T1000 (cell line): ENCODE data around the gene AOC1.

ENCODE experiments used
- DNase-seq: peaks from one replicate; lab custom pipeline; 2025; ENCODE audit warnings: mixed read lengths; lab: John Stamatoyannopoulos, UW

The AOC1 gene

GRCh38 chr7:150858236-150859197 is 6.2 kb downstream of the AOC1 start:
- no peak for DNase-seq

DNA sequence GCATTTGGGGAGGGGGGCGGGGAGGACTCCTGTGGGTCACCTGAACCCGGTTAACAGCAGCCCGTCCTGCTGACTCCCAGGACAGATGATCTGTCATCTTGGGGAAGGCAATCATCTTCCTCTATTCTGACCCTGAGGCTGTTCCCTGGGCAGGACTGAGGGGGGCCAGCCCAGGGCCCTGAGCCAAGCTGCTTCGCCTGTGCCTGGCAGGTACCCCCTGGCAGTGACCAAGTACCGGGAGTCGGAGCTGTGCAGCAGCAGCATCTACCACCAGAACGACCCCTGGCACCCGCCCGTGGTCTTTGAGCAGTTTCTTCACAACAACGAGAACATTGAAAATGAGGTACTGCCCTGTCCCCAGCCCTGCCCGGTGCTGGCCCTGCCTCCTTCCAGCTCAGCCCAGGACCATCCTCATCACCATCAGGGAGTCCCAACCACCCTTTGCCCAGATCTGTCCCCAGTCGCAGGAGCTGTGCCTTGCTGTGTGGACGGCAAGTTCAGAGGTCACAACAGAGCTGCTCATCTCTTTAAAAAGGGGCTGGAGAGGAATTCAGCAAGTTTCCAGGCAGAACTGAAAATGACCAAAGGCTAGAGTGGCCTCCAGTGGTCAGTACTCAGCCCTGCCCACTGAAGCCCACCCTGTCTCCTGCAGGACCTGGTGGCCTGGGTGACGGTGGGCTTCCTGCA is 8.1 kb downstream of the AOC1 start:
- DNase-seq: no peak

DNA sequence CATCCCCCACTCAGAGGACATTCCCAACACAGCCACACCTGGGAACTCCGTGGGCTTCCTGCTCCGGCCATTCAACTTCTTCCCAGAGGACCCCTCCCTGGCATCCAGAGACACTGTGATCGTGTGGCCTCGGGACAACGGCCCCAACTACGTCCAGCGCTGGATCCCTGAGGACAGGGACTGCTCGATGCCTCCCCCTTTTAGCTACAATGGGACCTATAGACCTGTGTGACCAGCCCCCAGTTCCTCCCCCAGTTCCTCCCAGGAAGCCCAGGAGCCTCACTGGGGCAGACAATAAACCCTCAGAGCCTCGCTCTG is 8.6 kb downstream of the AOC1 start:
- no peak for DNase-seq

GRCh38 chr7:150862356-150862755 is 10.0 kb downstream of the AOC1 start:
- no peak for DNase-seq

- no peak for DNase-seq
Observed at GRCh38 chr7:150863946-150864345, 11.6 kb downstream of the AOC1 start.

GRCh38 chr7:150866932-150867564 is 14.7 kb downstream of the AOC1 start:
- DNase-seq: no peak

- DNase-seq: no peak
Observed at GRCh38 chr7:150867605-150868004, 15.3 kb downstream of the AOC1 start.

GRCh38 chr7:150869467-150869866 is 17.1 kb downstream of the AOC1 start:
- no peak for DNase-seq

DNA sequence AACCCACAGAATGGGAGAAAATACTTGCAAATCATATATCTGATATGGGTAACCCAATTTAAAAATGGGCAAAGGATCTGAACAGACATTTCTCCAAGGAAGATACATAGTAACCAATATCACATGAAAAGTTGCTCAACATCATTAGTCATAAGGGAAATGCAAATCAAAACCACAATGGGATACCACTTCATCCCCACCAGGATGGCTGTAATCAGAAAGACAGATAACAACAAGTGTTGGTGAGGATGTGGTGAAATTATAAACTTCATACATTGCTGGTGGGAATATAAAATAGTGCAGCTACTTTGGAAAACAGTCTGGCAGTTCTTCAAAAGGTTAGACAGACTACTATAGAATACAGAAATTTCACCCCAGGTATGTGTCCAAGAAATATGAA is 19.3 kb downstream of the AOC1 start:
- no peak for DNase-seq

DNA sequence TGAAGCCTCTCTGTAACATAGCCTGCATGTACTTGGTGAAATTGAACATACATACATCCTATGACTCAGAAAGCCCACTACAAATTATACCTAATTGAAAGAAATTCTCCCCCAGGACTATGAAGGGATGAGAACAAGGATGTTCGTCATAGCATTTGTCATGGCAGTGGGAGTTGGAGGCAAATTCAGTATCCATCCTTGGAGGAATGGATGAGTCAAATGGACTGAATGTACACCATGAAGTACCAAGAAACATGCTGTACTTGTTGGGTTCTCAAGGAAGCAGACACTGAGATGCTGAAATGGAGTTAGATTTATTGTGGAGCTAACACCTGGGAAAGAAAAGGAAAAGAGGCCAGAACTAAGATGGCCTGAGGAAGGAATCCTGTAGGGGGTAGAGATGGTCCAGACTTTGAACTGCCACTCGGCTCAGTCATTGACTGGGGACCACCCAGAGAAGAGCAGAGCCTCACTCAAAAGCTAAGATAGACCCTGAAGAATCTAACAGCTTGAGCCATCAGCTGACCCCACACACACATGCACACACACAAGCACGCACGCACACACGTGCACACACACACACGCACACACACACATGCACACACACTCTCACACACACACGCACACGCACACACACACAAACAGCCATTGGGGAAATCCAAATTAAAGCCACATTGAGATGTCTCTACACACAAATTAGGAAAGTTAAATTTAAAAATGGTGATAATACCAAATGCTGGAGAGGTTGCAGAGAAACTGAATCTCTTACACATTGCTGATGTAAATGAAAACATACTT is 22.3 kb downstream of the AOC1 start:
- DNase-seq: no peak

GRCh38 chr7:150875791-150876190 is 23.5 kb downstream of the AOC1 start:
- no peak for DNase-seq

- no peak for DNase-seq
Observed at GRCh38 chr7:150876817-150877526, 24.7 kb downstream of the AOC1 start.

DNA sequence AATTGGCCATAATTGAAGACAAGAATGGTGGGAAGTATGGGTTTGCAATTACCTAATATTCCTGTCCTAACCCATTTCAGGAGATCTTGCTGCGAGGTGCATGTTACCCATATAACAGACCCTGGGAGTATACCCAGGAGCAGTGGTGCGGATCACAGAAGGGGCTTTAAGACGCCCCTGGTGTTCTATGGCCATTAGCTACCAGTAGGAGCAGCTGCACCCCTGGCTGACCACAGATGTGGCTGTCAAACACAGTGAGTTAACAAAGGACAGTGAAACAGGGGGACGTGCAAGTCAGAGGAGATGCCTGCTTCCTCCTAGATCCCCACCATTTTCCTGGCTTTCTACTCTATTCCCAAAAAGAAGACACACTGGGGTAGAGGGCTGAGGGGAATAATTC is 25.2 kb downstream of the AOC1 start:
- no peak for DNase-seq

DNA sequence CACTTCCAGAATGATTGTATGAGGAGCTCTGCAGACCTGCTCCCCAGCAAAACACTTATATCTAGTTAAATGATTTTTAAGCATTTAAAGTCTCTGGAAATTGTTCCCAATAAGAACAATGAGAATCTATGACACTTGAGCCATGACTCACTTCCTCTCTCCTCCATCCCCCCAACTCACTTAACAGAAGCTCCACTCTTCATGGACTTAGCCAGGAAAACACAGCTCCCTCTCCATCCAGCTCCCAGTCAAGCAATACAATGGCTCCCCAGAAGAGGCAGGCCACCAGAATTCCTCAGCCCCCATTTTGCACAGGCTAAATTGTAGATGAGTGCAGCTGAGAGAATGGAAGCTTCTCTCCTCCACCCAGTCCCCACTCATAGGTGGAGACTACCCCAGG is 27.0 kb downstream of the AOC1 start:
- no peak for DNase-seq

DNA sequence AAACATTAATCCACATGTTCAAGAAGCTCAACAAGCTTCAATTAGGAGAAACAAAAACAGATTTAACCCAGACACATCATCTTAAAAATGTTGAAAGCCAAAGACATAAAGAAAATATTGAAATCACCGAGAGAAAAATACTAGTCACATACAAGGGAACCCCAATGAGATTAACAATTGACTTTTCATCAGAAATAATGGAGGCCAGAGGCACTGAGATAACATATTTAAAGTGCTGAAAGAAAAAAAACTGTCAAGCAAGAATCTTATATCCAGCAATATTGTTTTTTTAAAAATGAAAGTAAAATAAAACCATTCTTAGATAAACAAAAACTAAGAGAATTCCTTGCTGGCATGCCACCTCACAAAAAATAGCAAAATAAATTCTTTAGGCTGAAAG is 28.9 kb downstream of the AOC1 start:
- no peak for DNase-seq

DNA sequence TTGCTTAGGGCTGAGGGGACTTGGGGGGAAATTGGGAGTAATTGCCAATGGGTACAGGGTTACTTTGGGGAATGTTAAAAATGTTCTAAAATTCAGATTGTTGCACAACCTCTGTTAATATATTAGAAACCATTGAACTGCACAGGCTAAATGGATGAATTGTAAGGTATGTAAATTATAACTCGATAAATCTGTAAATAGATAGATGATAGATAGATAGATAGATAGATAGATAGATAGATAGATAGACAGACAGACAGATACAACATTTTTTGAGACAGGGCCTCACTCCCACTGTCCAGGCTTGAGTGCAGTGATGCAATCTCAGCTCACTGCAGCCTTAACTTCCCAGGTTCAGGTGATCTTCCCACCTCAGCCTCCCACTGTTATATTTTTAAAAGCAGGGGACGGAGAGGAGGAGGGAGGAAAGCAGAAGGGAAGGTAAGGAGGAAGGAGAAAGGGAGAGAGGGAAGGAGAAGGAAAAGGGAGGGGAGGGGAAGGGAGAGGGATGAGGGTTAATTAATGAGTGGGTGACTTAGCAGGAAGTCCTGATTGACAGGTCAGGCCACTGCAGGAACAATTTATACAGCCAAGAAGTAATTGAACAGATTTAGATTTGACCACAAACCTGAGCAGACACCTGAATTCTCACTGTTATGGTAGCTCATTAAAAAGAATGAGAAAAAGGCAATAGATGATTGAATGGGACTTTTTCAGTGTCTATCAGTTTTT is 38.7 kb downstream of the AOC1 start:
- no peak for DNase-seq

DNA sequence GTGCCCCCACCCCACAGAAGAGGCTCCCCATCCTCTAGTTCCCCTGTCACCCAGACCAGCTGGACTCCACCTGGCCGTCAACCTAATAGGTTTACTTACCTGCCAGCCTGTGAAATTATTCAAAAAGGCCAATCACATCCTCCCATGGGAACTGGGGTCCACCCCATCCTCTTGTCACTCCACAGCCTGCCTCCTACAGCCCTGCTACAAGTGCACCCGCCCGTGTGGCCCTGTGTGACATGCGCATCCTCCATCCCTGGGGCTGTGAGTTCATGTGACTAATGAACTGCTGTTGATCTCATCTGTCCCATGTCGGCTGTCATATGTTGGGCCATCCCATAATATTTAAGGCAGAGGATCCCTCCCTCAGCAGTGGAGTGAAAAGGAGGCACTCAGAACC is 39.4 kb downstream of the AOC1 start:
- no peak for DNase-seq

DNA sequence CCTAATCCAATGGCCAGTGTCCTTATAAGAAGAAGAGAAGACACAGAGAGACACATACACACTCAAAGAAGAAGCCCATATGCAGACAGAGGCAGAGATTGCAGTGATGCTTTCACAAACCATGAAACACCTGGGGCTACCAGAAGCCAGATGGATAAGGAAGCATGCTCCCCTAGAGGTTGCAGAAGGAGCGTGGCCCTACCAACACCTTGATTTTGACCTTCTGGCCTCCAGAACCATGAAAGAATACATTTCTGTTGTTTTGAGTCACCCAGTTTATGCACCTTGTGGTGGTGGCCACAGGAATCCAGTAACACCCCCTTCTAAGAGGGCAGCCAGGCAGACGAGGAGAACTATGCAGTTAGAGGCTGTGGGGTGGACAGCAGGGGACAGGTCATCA is 43.5 kb downstream of the AOC1 start:
- DNase-seq: no peak

DNA sequence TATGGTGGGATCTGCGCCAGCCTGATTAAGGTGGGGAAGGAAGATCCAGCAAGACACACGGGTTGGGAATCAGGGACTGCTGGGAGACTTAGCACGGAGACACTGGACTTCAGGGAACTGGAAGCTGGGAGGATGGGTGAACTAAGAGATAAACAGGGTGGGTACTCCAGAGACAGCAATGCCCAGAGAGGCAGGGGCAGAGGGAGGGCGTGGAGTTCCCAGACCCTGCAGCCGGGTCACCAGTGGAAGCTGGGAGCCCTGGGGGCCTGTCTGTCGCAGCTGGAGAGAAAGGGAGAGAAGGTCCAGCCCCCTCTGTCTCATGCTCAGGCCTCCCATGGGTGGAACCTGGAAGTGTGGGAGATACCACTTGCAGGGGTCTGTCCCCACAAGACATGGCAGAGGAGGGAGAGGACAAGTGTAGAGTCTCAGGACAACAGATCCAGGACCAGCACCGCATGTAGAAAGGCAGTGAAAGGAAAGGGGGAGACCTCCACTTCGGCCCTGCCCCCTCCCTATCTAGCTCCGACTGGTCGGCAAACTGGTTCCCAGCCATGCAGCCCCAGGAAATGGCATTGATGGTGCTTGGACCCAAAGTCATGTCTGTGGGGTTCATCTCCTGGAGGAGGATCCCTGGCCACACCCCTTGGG is 44.4 kb downstream of the AOC1 start:
- no peak for DNase-seq
